Measurements from ENCODE around the gene TACR1. TPM values are rescaled to one million over a fixed set of nuclear protein-coding genes. Genes with fewer than 3 reads are reported as not detected.
"Not testable (repeated sequence)": the region's sequence is repeated elsewhere in the genome, so short reads cannot be mapped to it uniquely, and the experiment has no call there.

TACR1 gene
- polyA plus RNA-seq, 2 donors = 0.35 to 0.72 TPM

DNA sequence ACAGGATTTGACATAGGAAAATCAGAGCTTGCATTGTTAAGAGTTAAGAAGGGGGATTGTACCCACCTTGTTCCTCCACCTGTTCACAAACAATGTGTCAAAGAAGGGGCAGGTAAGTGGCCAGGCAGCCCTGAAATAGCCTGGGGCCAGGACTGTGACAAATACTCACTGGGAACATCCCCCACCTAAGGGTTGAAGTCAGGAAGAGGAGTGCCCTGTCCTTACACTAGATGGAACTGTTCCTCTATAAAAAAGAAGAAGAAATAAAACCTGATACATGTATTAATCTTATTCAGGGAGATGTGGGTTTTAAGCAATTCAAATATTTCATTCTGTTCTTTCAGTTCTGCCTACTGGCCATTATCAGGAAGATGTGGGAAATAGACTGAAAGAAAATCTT is 41.9 kb downstream of the TACR1 start:
- Histone ChIP-seq H3K27me3 (ENCODE audit: control insufficient read depth in 1 of 2, insufficient read depth in 2 of 2, low read length in 2 of 2) (no peaks in the 10 kb centered on the region), H3K4me1 (ENCODE audit: control insufficient read depth in 2 of 2, insufficient read depth in 2 of 2, low read length in 1 of 2) (no peaks in the 10 kb centered on the region), H3K9me3 (ENCODE audit: control insufficient read depth in 2 of 2, insufficient read depth in 1 of 2, low read depth in 1 of 2, low read length in 1 of 2) (no peaks in the 10 kb centered on the region), H3K4me3 (ENCODE audit: low read depth in 1 of 2, low read length in 2 of 2) (no peak overlapping the region), H3K27ac (ENCODE audit: low read depth in 2 of 2, low read length in 1 of 2) (no peak overlapping the region), H3K36me3 (ENCODE audit: control insufficient read depth in 2 of 2, insufficient read depth in 2 of 2, low read length in 1 of 2) (no peaks in the 10 kb centered on the region)

DNA sequence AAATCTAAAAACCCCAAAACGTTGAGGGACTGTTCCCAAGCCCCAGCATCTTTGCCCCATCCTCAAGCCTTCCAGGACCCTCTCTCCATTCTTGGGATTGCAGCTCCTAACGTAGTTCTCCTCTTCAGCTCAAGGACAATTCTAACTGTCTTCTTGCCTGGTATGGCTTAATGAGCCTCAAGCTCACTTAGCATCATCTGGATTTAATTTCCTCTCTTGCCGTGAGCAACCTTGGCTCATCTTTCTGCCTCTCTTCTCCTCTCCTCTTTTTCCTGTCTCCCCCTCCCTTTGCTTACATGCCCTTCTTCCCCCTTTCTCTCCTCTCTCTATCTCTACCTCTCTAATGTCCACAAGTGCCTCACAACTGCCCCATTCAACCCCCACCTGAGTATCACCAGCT is 44.2 kb downstream of the TACR1 start:
- WGBS, 2 donors = 56 to 65% methylated on average over 3 of the region's 3 CpGs
- H3K27ac ChIP-seq (ENCODE audit: low read depth in 2 of 2, low read length in 1 of 2) = no peak overlapping the region
- H3K27me3 ChIP-seq (ENCODE audit: control insufficient read depth in 1 of 2, insufficient read depth in 2 of 2, low read length in 2 of 2) = no peaks in the 10 kb centered on the region

DNA sequence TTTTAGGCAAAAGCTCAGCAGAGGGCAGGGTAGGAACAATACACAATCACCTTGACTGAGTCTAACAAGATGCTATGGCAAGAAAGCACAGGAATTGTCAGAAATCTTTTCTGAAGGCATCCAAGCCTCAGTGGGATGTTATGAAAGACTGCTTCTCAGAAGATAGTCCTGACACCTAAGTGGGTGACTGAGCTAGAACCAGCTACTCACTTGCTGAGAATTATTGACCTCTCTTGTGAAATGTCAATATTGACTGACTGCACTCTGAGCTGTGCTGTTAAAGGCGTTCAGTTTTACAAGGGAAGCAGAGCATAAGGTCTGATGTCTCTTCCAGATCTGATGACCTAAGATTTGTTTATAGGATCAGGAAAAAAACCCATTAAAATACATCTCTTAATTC is 46.1 kb downstream of the TACR1 start:
- H3K4me1 ChIP-seq (ENCODE audit: control insufficient read depth in 2 of 2, insufficient read depth in 2 of 2, low read length in 1 of 2) = no peaks in the 10 kb centered on the region
- WGBS, 2 donors = 56 to 76% methylated on average over 1 of the region's 1 CpG
- no peaks in the 10 kb centered on the region for H3K9me3 ChIP-seq (ENCODE audit: control insufficient read depth in 2 of 2, insufficient read depth in 1 of 2, low read depth in 1 of 2, low read length in 1 of 2)
- H3K36me3 ChIP-seq (ENCODE audit: control insufficient read depth in 2 of 2, insufficient read depth in 2 of 2, low read length in 1 of 2) = no peaks in the 10 kb centered on the region
- H3K27ac ChIP-seq (ENCODE audit: low read depth in 2 of 2, low read length in 1 of 2) = no peak overlapping the region
- no peaks in the 10 kb centered on the region for H3K27me3 ChIP-seq (ENCODE audit: control insufficient read depth in 1 of 2, insufficient read depth in 2 of 2, low read length in 2 of 2)
- no peak overlapping the region for H3K4me3 ChIP-seq (ENCODE audit: low read depth in 1 of 2, low read length in 2 of 2)

More for the DNA sequence above, 44.2 kb downstream of the TACR1 start:
- H3K4me1 ChIP-seq (ENCODE audit: control insufficient read depth in 2 of 2, insufficient read depth in 2 of 2, low read length in 1 of 2) = no peaks in the 10 kb centered on the region
- H3K36me3 ChIP-seq (ENCODE audit: control insufficient read depth in 2 of 2, insufficient read depth in 2 of 2, low read length in 1 of 2) = no peaks in the 10 kb centered on the region
- no peaks in the 10 kb centered on the region for H3K9me3 ChIP-seq (ENCODE audit: control insufficient read depth in 2 of 2, insufficient read depth in 1 of 2, low read depth in 1 of 2, low read length in 1 of 2)
- H3K4me3 ChIP-seq (ENCODE audit: low read depth in 1 of 2, low read length in 2 of 2) = no peak overlapping the region

DNA sequence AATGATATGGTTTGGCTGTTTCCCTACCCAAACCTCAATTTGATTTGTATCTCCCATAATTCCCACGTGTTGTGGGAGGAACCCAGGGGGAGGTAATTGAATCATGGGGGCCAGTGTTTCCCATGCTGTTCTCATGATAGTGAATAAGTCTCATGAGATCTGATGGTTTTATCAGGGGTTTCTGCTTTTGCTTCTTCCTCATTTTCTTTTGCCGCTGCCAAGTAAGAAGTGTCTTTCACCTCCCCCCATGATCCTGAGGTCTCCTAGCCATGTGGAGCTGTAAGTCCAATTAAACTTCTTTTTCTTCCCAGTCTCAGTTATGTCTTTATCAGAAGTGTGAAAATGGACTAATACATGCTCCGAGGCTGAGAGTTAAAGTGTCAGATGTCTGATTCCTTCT is 47.1 kb downstream of the TACR1 start:
- not testable (repeated sequence) for H3K27me3 ChIP-seq (ENCODE audit: control insufficient read depth in 1 of 2, insufficient read depth in 2 of 2, low read length in 2 of 2); H3K4me1 ChIP-seq (ENCODE audit: control insufficient read depth in 2 of 2, insufficient read depth in 2 of 2, low read length in 1 of 2); H3K27ac ChIP-seq (ENCODE audit: low read depth in 2 of 2, low read length in 1 of 2); H3K9me3 ChIP-seq (ENCODE audit: control insufficient read depth in 2 of 2, insufficient read depth in 1 of 2, low read depth in 1 of 2, low read length in 1 of 2); H3K36me3 ChIP-seq (ENCODE audit: control insufficient read depth in 2 of 2, insufficient read depth in 2 of 2, low read length in 1 of 2); H3K4me3 ChIP-seq (ENCODE audit: low read depth in 1 of 2, low read length in 2 of 2)
- WGBS, 2 donors = 84 to 92% methylated on average over 3 of the region's 3 CpGs

DNA sequence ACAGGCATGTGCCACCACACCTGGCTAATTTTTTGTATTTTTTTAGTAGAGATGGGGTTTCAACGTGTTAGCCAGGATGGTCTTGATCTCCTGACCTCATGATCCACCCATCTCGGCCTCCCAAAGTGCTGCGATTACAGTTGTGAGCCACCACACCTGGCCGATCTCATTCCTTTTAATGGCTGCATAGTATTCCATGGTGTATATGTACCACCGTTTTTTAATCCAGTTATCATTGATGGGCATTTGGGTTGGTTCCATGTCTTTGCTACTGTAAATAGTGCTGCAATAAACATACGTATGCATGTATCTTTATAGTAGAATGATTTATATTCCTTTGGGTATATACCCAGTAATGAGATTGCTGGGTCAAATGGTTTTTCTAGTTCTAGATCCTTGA is 51.4 kb downstream of the TACR1 start:
- not testable (repeated sequence) for H3K36me3 ChIP-seq (ENCODE audit: control insufficient read depth in 2 of 2, insufficient read depth in 2 of 2, low read length in 1 of 2); H3K27ac ChIP-seq (ENCODE audit: low read depth in 2 of 2, low read length in 1 of 2); H3K9me3 ChIP-seq (ENCODE audit: control insufficient read depth in 2 of 2, insufficient read depth in 1 of 2, low read depth in 1 of 2, low read length in 1 of 2); H3K4me3 ChIP-seq (ENCODE audit: low read depth in 1 of 2, low read length in 2 of 2); H3K4me1 ChIP-seq (ENCODE audit: control insufficient read depth in 2 of 2, insufficient read depth in 2 of 2, low read length in 1 of 2); H3K27me3 ChIP-seq (ENCODE audit: control insufficient read depth in 1 of 2, insufficient read depth in 2 of 2, low read length in 2 of 2)
- 91 to 93% methylated on average over 6 of the region's 6 CpGs for WGBS, 2 donors

DNA sequence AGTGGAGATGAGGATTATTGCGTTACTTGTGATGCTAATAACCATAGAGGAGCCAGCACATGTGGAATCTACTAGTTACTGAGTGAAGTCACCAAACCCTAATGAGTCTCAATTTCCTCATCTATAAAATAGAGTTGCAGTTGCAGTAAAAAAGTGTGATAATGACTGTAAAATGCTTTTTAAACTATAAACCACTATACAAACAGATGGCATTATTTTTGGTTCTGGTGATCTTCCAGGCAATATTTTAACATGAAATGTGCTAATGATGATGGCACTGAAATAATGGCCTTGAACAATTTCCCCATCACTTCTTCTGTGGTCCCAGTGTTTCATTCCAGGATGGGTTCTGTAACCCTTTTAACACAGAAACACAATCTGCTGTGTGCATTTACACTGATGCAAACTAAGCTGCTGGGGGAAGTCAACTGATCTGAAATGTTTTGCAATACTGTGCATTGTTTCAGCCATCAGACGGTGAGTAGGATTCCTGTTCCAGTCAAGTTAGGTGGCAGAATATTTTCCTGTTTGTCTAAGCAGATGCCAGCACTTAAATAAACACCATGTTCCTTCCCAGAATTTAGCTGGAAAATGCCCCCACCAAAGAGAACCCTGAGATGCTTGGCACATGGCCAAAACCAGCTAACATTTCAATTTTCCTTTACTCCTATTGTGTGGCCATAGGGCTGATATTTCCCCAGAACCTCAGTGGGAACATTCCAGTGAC is 52.6 kb downstream of the TACR1 start:
- Histone ChIP-seq H3K9me3 (ENCODE audit: control insufficient read depth in 2 of 2, insufficient read depth in 1 of 2, low read depth in 1 of 2, low read length in 1 of 2) (no peaks in the 10 kb centered on the region), H3K4me3 (ENCODE audit: low read depth in 1 of 2, low read length in 2 of 2) (no peak overlapping the region), H3K27me3 (ENCODE audit: control insufficient read depth in 1 of 2, insufficient read depth in 2 of 2, low read length in 2 of 2) (no peaks in the 10 kb centered on the region), H3K27ac (ENCODE audit: low read depth in 2 of 2, low read length in 1 of 2) (no peak overlapping the region), H3K36me3 (ENCODE audit: control insufficient read depth in 2 of 2, insufficient read depth in 2 of 2, low read length in 1 of 2) (no peaks in the 10 kb centered on the region), H3K4me1 (ENCODE audit: control insufficient read depth in 2 of 2, insufficient read depth in 2 of 2, low read length in 1 of 2) (no peaks in the 10 kb centered on the region)
- WGBS, 2 donors = 74 to 80% methylated on average over 2 of the region's 2 CpGs

DNA sequence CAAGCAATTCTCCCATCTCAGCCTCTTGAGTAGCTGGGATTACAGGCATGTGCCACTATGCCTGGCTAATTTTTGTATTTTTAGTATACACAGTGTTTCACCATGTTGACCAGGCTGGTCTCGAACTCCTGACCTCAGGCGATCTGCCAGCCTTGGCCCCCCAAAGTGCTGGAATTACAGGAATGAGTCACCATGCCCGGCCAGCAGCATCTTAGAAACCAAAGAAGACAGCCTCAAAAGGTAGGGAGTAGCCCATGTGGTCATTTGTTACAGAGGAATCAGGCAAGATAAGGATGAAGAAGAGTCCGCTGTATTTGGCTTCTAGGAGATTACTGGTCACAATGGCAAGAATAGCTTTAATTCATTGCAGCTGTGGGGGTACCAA is 53.1 kb downstream of the TACR1 start:
- not testable (repeated sequence) for H3K9me3 ChIP-seq (ENCODE audit: control insufficient read depth in 2 of 2, insufficient read depth in 1 of 2, low read depth in 1 of 2, low read length in 1 of 2)

DNA sequence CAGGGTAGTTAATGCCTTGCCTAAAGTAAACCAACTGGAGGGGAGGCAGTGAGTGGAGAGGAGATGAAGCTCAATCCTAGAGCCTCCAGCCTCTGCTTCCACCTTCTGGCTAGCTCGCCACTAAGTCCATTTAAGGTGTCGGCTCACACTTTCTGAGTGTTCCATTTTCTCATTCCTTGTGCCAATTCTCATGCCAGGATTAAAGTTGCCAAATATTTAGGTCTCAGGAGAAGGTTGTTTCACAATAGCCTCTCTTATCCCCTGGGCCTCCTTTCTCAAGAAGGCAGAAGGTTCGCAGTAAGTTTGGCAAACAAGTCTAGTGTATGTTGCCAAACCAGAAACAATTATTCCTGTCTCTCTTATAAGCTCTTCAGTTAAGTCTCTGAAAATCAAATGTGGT is 57.2 kb downstream of the TACR1 start:
- no peak overlapping the region for H3K27ac ChIP-seq (ENCODE audit: low read depth in 2 of 2, low read length in 1 of 2)
- 42 to 66% methylated on average over 3 of the region's 3 CpGs for WGBS, 2 donors
- no peaks in the 10 kb centered on the region for H3K36me3 ChIP-seq (ENCODE audit: control insufficient read depth in 2 of 2, insufficient read depth in 2 of 2, low read length in 1 of 2)
- H3K4me1 ChIP-seq (ENCODE audit: control insufficient read depth in 2 of 2, insufficient read depth in 2 of 2, low read length in 1 of 2) = no peaks in the 10 kb centered on the region
- no peaks in the 10 kb centered on the region for H3K27me3 ChIP-seq (ENCODE audit: control insufficient read depth in 1 of 2, insufficient read depth in 2 of 2, low read length in 2 of 2)
- no peak overlapping the region for H3K4me3 ChIP-seq (ENCODE audit: low read depth in 1 of 2, low read length in 2 of 2)
- no peaks in the 10 kb centered on the region for H3K9me3 ChIP-seq (ENCODE audit: control insufficient read depth in 2 of 2, insufficient read depth in 1 of 2, low read depth in 1 of 2, low read length in 1 of 2)

More for the DNA sequence above, 53.1 kb downstream of the TACR1 start:
- H3K27me3 ChIP-seq (ENCODE audit: control insufficient read depth in 1 of 2, insufficient read depth in 2 of 2, low read length in 2 of 2); H3K4me3 ChIP-seq (ENCODE audit: low read depth in 1 of 2, low read length in 2 of 2); H3K36me3 ChIP-seq (ENCODE audit: control insufficient read depth in 2 of 2, insufficient read depth in 2 of 2, low read length in 1 of 2); H3K27ac ChIP-seq (ENCODE audit: low read depth in 2 of 2, low read length in 1 of 2); H3K4me1 ChIP-seq (ENCODE audit: control insufficient read depth in 2 of 2, insufficient read depth in 2 of 2, low read length in 1 of 2): not testable (repeated sequence)
- 84 to 89% methylated on average over 4 of the region's 4 CpGs for WGBS, 2 donors

DNA sequence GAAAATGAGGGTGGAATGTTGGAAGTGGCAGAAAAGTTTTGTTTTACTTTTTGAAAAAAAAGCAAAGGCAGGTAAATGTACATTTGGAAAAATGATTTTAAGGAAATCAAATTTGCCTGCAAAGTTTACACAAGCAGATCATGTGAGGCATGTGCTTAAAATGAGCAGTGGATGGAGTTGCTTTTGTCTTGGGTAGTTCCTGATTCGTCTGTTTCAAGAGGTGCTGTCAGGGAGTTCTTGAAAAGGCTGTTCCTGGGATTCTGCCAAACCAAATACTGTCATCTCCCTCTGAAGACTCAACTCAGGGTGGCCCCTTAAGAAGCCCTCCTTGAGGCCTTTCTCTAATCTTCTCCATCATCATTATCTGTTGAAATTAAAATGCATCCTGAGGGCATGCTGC is 59.0 kb downstream of the TACR1 start:
- H3K27me3 ChIP-seq (ENCODE audit: control insufficient read depth in 1 of 2, insufficient read depth in 2 of 2, low read length in 2 of 2) = no peaks in the 10 kb centered on the region
- no peaks in the 10 kb centered on the region for H3K9me3 ChIP-seq (ENCODE audit: control insufficient read depth in 2 of 2, insufficient read depth in 1 of 2, low read depth in 1 of 2, low read length in 1 of 2)
- H3K36me3 ChIP-seq (ENCODE audit: control insufficient read depth in 2 of 2, insufficient read depth in 2 of 2, low read length in 1 of 2) = no peaks in the 10 kb centered on the region
- WGBS, 2 donors = 30 to 34% methylated on average over 1 of the region's 1 CpG
- H3K4me3 ChIP-seq (ENCODE audit: low read depth in 1 of 2, low read length in 2 of 2) = no peak overlapping the region
- H3K27ac ChIP-seq (ENCODE audit: low read depth in 2 of 2, low read length in 1 of 2) = no peak overlapping the region
- H3K4me1 ChIP-seq (ENCODE audit: control insufficient read depth in 2 of 2, insufficient read depth in 2 of 2, low read length in 1 of 2) = no peaks in the 10 kb centered on the region

DNA sequence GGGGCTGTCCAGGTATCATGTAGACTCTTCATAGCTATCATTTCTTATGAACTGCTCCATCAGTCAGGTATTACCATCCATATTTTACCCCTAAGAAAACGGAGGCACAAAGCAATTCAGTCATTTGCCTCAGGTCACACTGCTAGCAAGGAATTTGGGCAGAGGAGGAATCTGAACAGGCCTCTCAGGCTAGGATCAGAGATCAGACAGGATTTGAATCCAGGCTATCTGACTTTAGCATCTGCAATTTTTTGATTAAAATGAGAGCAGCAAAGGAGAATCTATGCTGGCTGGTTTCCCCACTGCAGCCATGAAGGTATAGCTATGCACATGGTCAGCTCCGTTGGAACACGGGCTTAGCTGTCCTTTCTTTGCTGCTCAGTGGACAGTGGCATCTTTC is 60.1 kb downstream of the TACR1 start:
- H3K36me3 ChIP-seq (ENCODE audit: control insufficient read depth in 2 of 2, insufficient read depth in 2 of 2, low read length in 1 of 2) = no peaks in the 10 kb centered on the region
- no peaks in the 10 kb centered on the region for H3K27me3 ChIP-seq (ENCODE audit: control insufficient read depth in 1 of 2, insufficient read depth in 2 of 2, low read length in 2 of 2)
- 75 to 89% methylated on average over 3 of the region's 3 CpGs for WGBS, 2 donors
- no peaks in the 10 kb centered on the region for H3K9me3 ChIP-seq (ENCODE audit: control insufficient read depth in 2 of 2, insufficient read depth in 1 of 2, low read depth in 1 of 2, low read length in 1 of 2)
- H3K4me1 ChIP-seq (ENCODE audit: control insufficient read depth in 2 of 2, insufficient read depth in 2 of 2, low read length in 1 of 2) = no peaks in the 10 kb centered on the region
- no peak overlapping the region for H3K4me3 ChIP-seq (ENCODE audit: low read depth in 1 of 2, low read length in 2 of 2)
- no peak overlapping the region for H3K27ac ChIP-seq (ENCODE audit: low read depth in 2 of 2, low read length in 1 of 2)
